ENCODE measurements around the gene KRT81. TPM values are rescaled to one million over a fixed set of nuclear protein-coding genes. Genes with fewer than 3 reads are reported as not detected.
"Not testable (repeated sequence)": the region's sequence is repeated elsewhere in the genome, so short reads cannot be mapped to it uniquely, and the experiment has no call there.

The KRT81 gene
- total RNA-seq, 3 donors from 2014 or later, result 3.6 to 29.9 TPM; not detected in 1

GRCh38 chr12:52305921-52306705, 14.8 kb upstream of the KRT81 start:
- no peaks in the 10 kb centered on the region for H3K9me3 ChIP-seq
- no peaks in the 10 kb centered on the region for H3K36me3 ChIP-seq
- intact Hi-C loops (cut with DNase I; ENCODE audit: low total_unique reads), result no loop called here
- DNase-seq (ENCODE audit: low spot score in 2 of 2), result peak in 1 of 2 donors; percentile 17
- H3K27me3 ChIP-seq, result no peaks in the 10 kb centered on the region
- no peak overlapping the region for H3K27ac ChIP-seq
- no peaks in the 10 kb centered on the region for H3K4me1 ChIP-seq
- H3K4me3 ChIP-seq, result no peak overlapping the region
- TF ChIP-seq POLR2A (IDR thresholded peaks at IDR 0.05), result no peak
- peak in 1 of 3 donors; percentile 11 for TF ChIP-seq CTCF (IDR thresholded peaks at IDR 0.05)
- TF ChIP-seq POLR2AphosphoS5 (IDR thresholded peaks at IDR 0.05), result no peak

- H3K4me1 ChIP-seq; H3K27me3 ChIP-seq; H3K27ac ChIP-seq; H3K36me3 ChIP-seq; H3K4me3 ChIP-seq; H3K9me3 ChIP-seq; intact Hi-C loops (cut with DNase I; ENCODE audit: low total_unique reads): not testable (repeated sequence)
- peak; percentile 43 to 45 for DNase-seq (ENCODE audit: low spot score in 2 of 2)
Observed at GRCh38 chr12:52304941-52305411, 13.6 kb upstream of the KRT81 start.

- H3K36me3 ChIP-seq; H3K27me3 ChIP-seq; H3K4me1 ChIP-seq; H3K4me3 ChIP-seq; H3K27ac ChIP-seq; DNase-seq (ENCODE audit: low spot score in 2 of 2); H3K9me3 ChIP-seq; intact Hi-C loops (cut with DNase I; ENCODE audit: low total_unique reads): not testable (repeated sequence)
Observed at GRCh38 chr12:52302242-52302914, 11.0 kb upstream of the KRT81 start.

GRCh38 chr12:52301721-52302120, 10.4 kb upstream of the KRT81 start:
- H3K4me1 ChIP-seq; H3K27me3 ChIP-seq; H3K27ac ChIP-seq; H3K4me3 ChIP-seq; H3K9me3 ChIP-seq; intact Hi-C loops (cut with DNase I; ENCODE audit: low total_unique reads); H3K36me3 ChIP-seq: not testable (repeated sequence)
- peak in 1 of 2 donors; percentile 31 for DNase-seq (ENCODE audit: low spot score in 2 of 2)

- no peak overlapping the region for H3K4me3 ChIP-seq
- no peak for TF ChIP-seq POLR2AphosphoS5 (IDR thresholded peaks at IDR 0.05)
- no peak for TF ChIP-seq POLR2A (IDR thresholded peaks at IDR 0.05)
- no peak for TF ChIP-seq CTCF (IDR thresholded peaks at IDR 0.05)
- no peaks in the 10 kb centered on the region for H3K36me3 ChIP-seq
- intact Hi-C loops (cut with DNase I; ENCODE audit: low total_unique reads), result no loop called here
- no peaks in the 10 kb centered on the region for H3K9me3 ChIP-seq
- no peak for DNase-seq (ENCODE audit: low spot score in 2 of 2)
- H3K4me1 ChIP-seq, result no peaks in the 10 kb centered on the region
- H3K27ac ChIP-seq, result no peak overlapping the region
- no peaks in the 10 kb centered on the region for H3K27me3 ChIP-seq
Observed at GRCh38 chr12:52300796-52301691, 9.7 kb upstream of the KRT81 start.

GRCh38 chr12:52298677-52299190, 7.4 kb upstream of the KRT81 start:
- no peak for TF ChIP-seq CTCF (IDR thresholded peaks at IDR 0.05)
- TF ChIP-seq POLR2A (IDR thresholded peaks at IDR 0.05), result no peak
- no peak for TF ChIP-seq POLR2AphosphoS5 (IDR thresholded peaks at IDR 0.05)
- DNase-seq (ENCODE audit: low spot score in 2 of 2), result no peak
- H3K27ac ChIP-seq, result no peak overlapping the region
- H3K4me1 ChIP-seq, result no peaks in the 10 kb centered on the region
- no peaks in the 10 kb centered on the region for H3K27me3 ChIP-seq
- intact Hi-C loops (cut with DNase I; ENCODE audit: low total_unique reads), result no loop called here
- no peak overlapping the region for H3K4me3 ChIP-seq
- H3K36me3 ChIP-seq, result no peaks in the 10 kb centered on the region
- no peaks in the 10 kb centered on the region for H3K9me3 ChIP-seq

Measured in breast epithelium (tissue), 4 donors.